Measurements from ENCODE around the gene NCR1. TPM values are rescaled to one million over a fixed set of nuclear protein-coding genes. Genes with fewer than 3 reads are reported as not detected.
A peak's percentile ranks its signal among the peaks of the same experiment; 100 is the strongest.

Gene NCR1
- total and polyA plus RNA-seq, 2 of the 8 experiments (the other 6 are each of a cell fraction or from before 2014, with no cell fraction given), result 1.5 to 5.1 TPM

- CTCF ChIA-PET (ENCODE audit: partially characterized antibody), result no interaction called here
- H3K9ac ChIP-seq (replicated peaks in 1 of 4; ENCODE audit: extremely low read depth in 1 of 4, low read depth in 3 of 4, low read length in 3 of 4), result no peak overlapping the region
- TF ChIP-seq CBX5 (IDR thresholded peaks at IDR 0.05; ENCODE audit: low read depth, low read length), result no peak
- no peak for TF ChIP-seq SP2 (IDR thresholded peaks at IDR 0.05; ENCODE audit: low read length)
- no peak for TF ChIP-seq SIRT6 (IDR thresholded peaks at IDR 0.05; ENCODE audit: low read length)
- TF ChIP-seq USF2 (IDR thresholded peaks at IDR 0.05; ENCODE audit: low read length), result no peak
- TF ChIP-seq KDM4A (IDR thresholded peaks at IDR 0.05; ENCODE audit: low read depth, low read length, severe bottlenecking), result no peak
- TF ChIP-seq EGR1 (IDR thresholded peaks at IDR 0.05; ENCODE audit: borderline replicate concordance, low read depth, low read length), result no peak
- no peak for TF ChIP-seq POLR2A (IDR thresholded peaks at IDR 0.05; ENCODE audit: control extremely low read depth in 1 of 2, low read depth in 2 of 2, low read length in 2 of 2)
- TF ChIP-seq HDAC6 (IDR thresholded peaks at IDR 0.05; ENCODE audit: low read depth, low read length), result no peak
- no peak for TF ChIP-seq CHD2 (IDR thresholded peaks at IDR 0.05; ENCODE audit: low read length)
- no peak for TF ChIP-seq SIN3A (conservative IDR thresholded peaks at IDR 0.05 in 1 of 2, IDR thresholded peaks at IDR 0.05 in 1 of 2; ENCODE audit: low read depth in 1 of 2, low read length in 2 of 2)
- no peak for TF ChIP-seq EP300 (IDR thresholded peaks at IDR 0.05; ENCODE audit: borderline replicate concordance in 1 of 2, low read depth in 2 of 2, low read length in 2 of 2)
- TF ChIP-seq TAF7 (optimal IDR thresholded peaks at IDR 0.05; ENCODE audit: borderline replicate concordance, low read depth, low read length), result no peak
- TF ChIP-seq RBBP5 (IDR thresholded peaks at IDR 0.05; ENCODE audit: borderline replicate concordance, low read depth, low read length), result no peak
- no peak for TF ChIP-seq GTF2F1 (IDR thresholded peaks at IDR 0.05; ENCODE audit: borderline replicate concordance, low read depth, low read length)
Measured at GRCh38 chr19:54906819-54907218, 871 bp downstream of the NCR1 start.

More at GRCh38 chr19:54906819-54907218, 871 bp downstream of the NCR1 start:
- Histone ChIP-seq H3K4me3 (ENCODE audit: extremely low read depth in 1 of 4, insufficient read depth in 2 of 4, low read depth in 3 of 4, low read length in 4 of 4) (no peak overlapping the region), H3K79me2 (ENCODE audit: control insufficient read depth in 1 of 2, insufficient read depth in 2 of 2, low read length in 2 of 2) (no peaks in the 10 kb centered on the region), H3K4me1 (replicated peaks in 1 of 4; ENCODE audit: control insufficient read depth in 3 of 4, insufficient read depth in 4 of 4, low read length in 3 of 4) (peaks cover 2 to 10% (median 5%) of the 10 kb centered on the region in 4 experiments; a peak in 4 of 7 replicates), H3K14ac (ENCODE audit: insufficient read length) (no peak overlapping the region), H3K36me3 (ENCODE audit: control insufficient read depth in 2 of 4, insufficient read depth in 4 of 4, low read length in 3 of 4) (no peaks in the 10 kb centered on the region), H3K79me1 (ENCODE audit: low read depth, low read length) (no peaks in the 10 kb centered on the region), H3K23me2 (ENCODE audit: low read depth, low read length) (no peaks in the 10 kb centered on the region), H3K9me3 (ENCODE audit: insufficient read depth in 2 of 2, low read depth in 1 of 2, low read length in 1 of 2) (no peaks in the 10 kb centered on the region; a peak in 1 of 4 replicates), H3K27me3 (replicated peaks in 1 of 4; ENCODE audit: control insufficient read depth in 3 of 4, extremely low read depth in 1 of 4, insufficient read depth in 3 of 4, low read length in 3 of 4) (no peaks in the 10 kb centered on the region), H3K56ac (replicated peaks; ENCODE audit: insufficient read length, low read depth, low read length) (no peak overlapping the region), H2BK120ac (replicated peaks; ENCODE audit: low read depth, low read length) (no peak overlapping the region), H2BK12ac (ENCODE audit: low read depth, low read length) (no peak overlapping the region), H4K8ac (ENCODE audit: extremely low read depth, insufficient read depth, low read length) (no peak overlapping the region), H2BK5ac (ENCODE audit: low read depth, low read length) (no peak overlapping the region), H4K91ac (replicated peaks; ENCODE audit: insufficient read length, low read length) (no peak overlapping the region), H3K18ac (ENCODE audit: extremely low read depth, low read length) (no peak overlapping the region), H2AK5ac (ENCODE audit: low read depth, low read length) (no peak overlapping the region), H3K27ac (ENCODE audit: low read depth, low read length) (no peak overlapping the region), H4K5ac (ENCODE audit: insufficient read length, low read depth, low read length) (no peak overlapping the region), H2AFZ (ENCODE audit: low read length) (peak overlapping the region; percentile 34; the same call in 1 of the 2 replicates), H2BK15ac (ENCODE audit: low read length) (no peak overlapping the region), H3K23ac (ENCODE audit: insufficient read length) (no peak overlapping the region), H4K20me1 (replicated peaks in 1 of 2; ENCODE audit: control insufficient read depth in 1 of 2, insufficient read depth in 2 of 2, low read length in 2 of 2) (no peaks in the 10 kb centered on the region), H3K4ac (replicated peaks; ENCODE audit: insufficient read length, low read depth, low read length) (no peak overlapping the region), H2BK20ac (ENCODE audit: low read length) (no peak overlapping the region), H3K4me2 (ENCODE audit: insufficient read depth in 1 of 2, low read depth in 2 of 2, low read length in 2 of 2) (peak overlapping the region in 1 of 2 experiments; percentile 8; a peak in 1 of 4 replicates)
- POLR2A ChIA-PET (ENCODE audit: partially characterized antibody), result interaction anchor here (0.6 kb wide), 2 partner anchors 105 to 155 kb away, joined by 3 to 4 read pairs; no protein-coding TSS in a partner anchor
- 93% methylated on average over 7 of the region's 7 CpGs; no CpG with 5 or more reads in 1 of the 2 experiments for WGBS, 2 experiments (ENCODE audit: extremely low coverage in 1 of 2, insufficient coverage in 1 of 2, insufficient read length in 1 of 2, insufficient replicate concordance in 2 of 2, low coverage in 1 of 2, low lambda C conversion rate in 2 of 2, missing lambda C conversion rate in 1 of 2)
- DNase-seq (ENCODE audit: low read depth in 1 of 2, low spot score in 2 of 2) (no peak), FAIRE-seq (no peak)

Measured in H1 (cell line).